HG03135 (cell line): ENCODE results near the gene CLEC1A.
"Not testable (repeated sequence)": the region's sequence is repeated elsewhere in the genome, so short reads cannot be mapped to it uniquely, and the experiment has no call there.

ENCODE experiments used
- ATAC-seq: cut with Tn5 transposase; IDR thresholded peaks from one replicate; pipeline ENCODE4 v1.9.1; 2021; ENCODE audit warnings: mild to moderate bottlenecking, moderate library complexity; ENCODE audit not compliant: unreplicated experiment

CLEC1A gene

GRCh38 chr12:10052193-10052913 is 46.4 kb downstream of the CLEC1A start:
- ATAC-seq: no peak

GRCh38 chr12:10048526-10048925 is 50.3 kb downstream of the CLEC1A start:
- ATAC-seq: no peak

- ATAC-seq: no peak
Measured at GRCh38 chr12:10042167-10042566, 56.6 kb downstream of the CLEC1A start.

- no peak for ATAC-seq
Measured at GRCh38 chr12:10033783-10034545, 64.8 kb downstream of the CLEC1A start.

GRCh38 chr12:10031771-10032175 is 67.0 kb downstream of the CLEC1A start:
- no peak for ATAC-seq

- ATAC-seq: no peak
Measured at GRCh38 chr12:10031321-10031720, 67.5 kb downstream of the CLEC1A start.

- no peak for ATAC-seq
Measured at GRCh38 chr12:10030446-10030845, 68.3 kb downstream of the CLEC1A start, which contains the start of gene CLEC9A. Gene CLEC9A, plus strand, starts transcription at chr12:10030682. Its CDS starts 22,006 bp downstream, at chr12:10052688.

- no peak for ATAC-seq
Measured at GRCh38 chr12:10027721-10028120, 71.1 kb downstream of the CLEC1A start.

GRCh38 chr12:10027311-10027710 is 71.5 kb downstream of the CLEC1A start:
- no peak for ATAC-seq

GRCh38 chr12:10026666-10027065 is 72.1 kb downstream of the CLEC1A start:
- ATAC-seq: not testable (repeated sequence)

GRCh38 chr12:10025236-10025635 is 73.5 kb downstream of the CLEC1A start:
- ATAC-seq: no peak

- no peak for ATAC-seq
Measured at GRCh38 chr12:10021342-10021741, 77.4 kb downstream of the CLEC1A start.
